OCI-LY3 (cell line): Measurements from ENCODE around the gene ADARB2.
A peak's percentile ranks its signal among the peaks of the same experiment; 100 is the strongest.

Source experiments
- H2AFZ ChIP-seq: fragments of 200-600, 300-600 bp; shearing (Covaris generic); 2 replicates; pipeline ENCODE4 v1.6.0; 2014; ENCODE audit warnings: antibody characterized with exemption, low read depth, low read length
- H3K27ac ChIP-seq: fragments of 200-600, 300-600 bp; sonication (generic); 2 replicates; pipeline ENCODE4 v1.5.1; 2014; ENCODE audit warnings: mild to moderate bottlenecking, low read length, moderate library complexity, mixed read lengths
- H3K27me3 ChIP-seq: fragments of 200-600, 300-600 bp; sonication (generic); 2 replicates; pipeline ENCODE4 v1.6.1; 2014; ENCODE audit warnings: low read depth, low read length, mixed read lengths
- H3K36me3 ChIP-seq: fragments of 200-600, 300-600 bp; sonication (generic); replicated peaks from 2 replicates; pipeline ENCODE3; 2014; ENCODE audit warnings: low read depth, low read length, mixed read lengths
- H3K4me1 ChIP-seq: fragments of 300-600, 200-600 bp; sonication (generic); 2 replicates; pipeline ENCODE4 v1.6.1; 2014; ENCODE audit warnings: low read length, mixed read lengths
- H3K4me2 ChIP-seq: fragments of 200-600, 300-600 bp; sonication (generic); 2 replicates; pipeline ENCODE4 v1.6.1; 2014; ENCODE audit warnings: low read length, mixed read lengths
- H3K4me3 ChIP-seq: fragments of 300-600, 200-600 bp; sonication (generic); 2 replicates; pipeline ENCODE4 v1.5.1; 2014; ENCODE audit warnings: antibody characterized with exemption, mild to moderate bottlenecking, low read length, moderate library complexity
- H3K79me2 ChIP-seq: fragments of 300-600, 200-600 bp; shearing (Covaris generic); 2 replicates; pipeline ENCODE4 v1.6.1; 2014; ENCODE audit warnings: mild to moderate bottlenecking, low read length, mixed read lengths
- H3K9ac ChIP-seq: fragments of 300-600, 200-600 bp; shearing (Covaris generic); 2 replicates; pipeline ENCODE4 v1.6.0; 2014; ENCODE audit warnings: mild to moderate bottlenecking, low read length, moderate library complexity
- H3K9me3 ChIP-seq: fragments of 200-600, 300-600 bp; shearing (Covaris generic); 2 replicates; pipeline ENCODE4 v1.6.1; 2014; ENCODE audit warnings: low read length, mixed read lengths; ENCODE audit not compliant: insufficient read depth
- H4K20me1 ChIP-seq: fragments of 200-600, 300-600 bp; sonication (generic); 2 replicates; pipeline ENCODE4 v1.6.1; 2016; ENCODE audit warnings: low read length, mixed read lengths; ENCODE audit not compliant: insufficient read depth
- CTCF ChIP-seq: fragments of 200-600, 300-600 bp; sonication (generic); IDR thresholded peaks from 2 replicates; pipeline ENCODE4 v1.5.1; 2014; ENCODE audit warnings: antibody characterized with exemption, low read length, low read depth
- EZH2phosphoT487 ChIP-seq: fragments of 200-600 bp; shearing (Covaris generic); IDR thresholded peaks from 2 replicates; pipeline ENCODE4 v1.6.1; 2018; ENCODE audit warnings: antibody characterized with exemption, mixed run types, low read depth

Gene ADARB2

GRCh38 chr10:1149793-1150637, 587.3 kb downstream of the ADARB2 start:
- TF ChIP-seq CTCF (no peak), EZH2phosphoT487 (no peak)

GRCh38 chr10:1148855-1149605, 588.3 kb downstream of the ADARB2 start:
- Histone ChIP-seq H3K9ac (no peak overlapping the region), H3K79me2 (no peaks in the 10 kb centered on the region), H3K9me3 (no peaks in the 10 kb centered on the region), H3K36me3 (no peaks in the 10 kb centered on the region), H3K4me3 (no peak overlapping the region), H3K4me2 (no peak overlapping the region), H3K4me1 (peaks cover 24% of the 10 kb centered on the region), H2AFZ (no peak overlapping the region), H4K20me1 (no peaks in the 10 kb centered on the region), H3K27ac (no peak overlapping the region), H3K27me3 (no peaks in the 10 kb centered on the region)
- no peak for TF ChIP-seq CTCF
- no peak for TF ChIP-seq EZH2phosphoT487

More at GRCh38 chr10:1149793-1150637, 587.3 kb downstream of the ADARB2 start:
- no peaks in the 10 kb centered on the region for H3K9me3 ChIP-seq
- no peaks in the 10 kb centered on the region for H3K36me3 ChIP-seq
- no peak overlapping the region for H3K4me2 ChIP-seq
- no peaks in the 10 kb centered on the region for H4K20me1 ChIP-seq
- H3K27ac ChIP-seq: no peak overlapping the region
- no peak overlapping the region for H3K9ac ChIP-seq
- H3K79me2 ChIP-seq: no peaks in the 10 kb centered on the region
- no peak overlapping the region for H3K4me3 ChIP-seq
- peaks cover 24% of the 10 kb centered on the region for H3K4me1 ChIP-seq
- no peaks in the 10 kb centered on the region for H3K27me3 ChIP-seq
- H2AFZ ChIP-seq: no peak overlapping the region

GRCh38 chr10:1147810-1148209, 589.5 kb downstream of the ADARB2 start:
- Histone ChIP-seq H2AFZ (no peak overlapping the region), H3K79me2 (no peaks in the 10 kb centered on the region), H3K4me1 (peaks cover 22% of the 10 kb centered on the region), H3K9me3 (no peaks in the 10 kb centered on the region), H3K4me3 (no peak overlapping the region), H3K4me2 (no peak overlapping the region), H3K36me3 (no peaks in the 10 kb centered on the region), H3K27ac (no peak overlapping the region), H3K9ac (no peak overlapping the region), H4K20me1 (no peaks in the 10 kb centered on the region), H3K27me3 (no peaks in the 10 kb centered on the region)
- TF ChIP-seq EZH2phosphoT487 (no peak), CTCF (no peak)

GRCh38 chr10:1142596-1142995, 594.7 kb downstream of the ADARB2 start:
- Histone ChIP-seq H3K27ac (no peak overlapping the region), H2AFZ (no peak overlapping the region), H3K4me1 (no peaks in the 10 kb centered on the region), H3K4me2 (no peak overlapping the region), H3K9ac (no peak overlapping the region), H3K27me3 (no peaks in the 10 kb centered on the region), H3K36me3 (no peaks in the 10 kb centered on the region), H3K4me3 (no peak overlapping the region), H3K9me3 (no peaks in the 10 kb centered on the region), H4K20me1 (no peaks in the 10 kb centered on the region), H3K79me2 (no peaks in the 10 kb centered on the region)
- TF ChIP-seq CTCF: peak; percentile 52
- TF ChIP-seq EZH2phosphoT487: no peak
